ENCODE results near the gene ATP9A.
"Not testable (repeated sequence)": the region's sequence is repeated elsewhere in the genome, so short reads cannot be mapped to it uniquely, and the experiment has no call there.

Gene ATP9A

DNA sequence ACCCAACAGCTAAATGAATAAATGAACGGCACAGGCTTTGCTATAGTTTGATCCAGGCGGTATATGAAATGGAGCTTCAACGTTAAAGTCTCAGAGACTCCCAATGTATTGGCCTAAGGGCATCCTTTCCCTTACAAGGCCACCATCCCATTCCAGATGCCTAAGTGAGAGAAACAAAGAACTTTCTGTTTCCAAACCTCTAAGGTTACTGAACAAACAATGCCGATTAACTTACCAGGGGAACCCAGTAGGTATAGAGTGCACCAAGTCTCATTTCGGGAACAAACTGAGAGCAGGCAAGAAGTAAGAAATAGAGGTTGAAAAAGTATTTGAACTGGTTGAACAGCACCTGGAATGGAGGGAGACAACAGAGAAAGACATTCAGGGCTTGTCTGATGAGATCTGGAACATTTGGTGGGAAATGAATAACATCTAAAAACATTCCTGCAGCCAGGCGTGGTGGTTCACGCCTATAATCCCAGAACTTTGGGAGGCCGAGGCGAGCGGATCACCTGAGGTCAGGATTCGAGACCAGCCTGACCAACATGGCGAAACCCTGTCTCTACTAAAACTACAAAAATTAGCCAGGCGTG, 42.5 kb downstream of the ATP9A start:
- H3K27ac ChIP-seq (ENCODE audit: low read depth, low read length), result no peak overlapping the region

DNA sequence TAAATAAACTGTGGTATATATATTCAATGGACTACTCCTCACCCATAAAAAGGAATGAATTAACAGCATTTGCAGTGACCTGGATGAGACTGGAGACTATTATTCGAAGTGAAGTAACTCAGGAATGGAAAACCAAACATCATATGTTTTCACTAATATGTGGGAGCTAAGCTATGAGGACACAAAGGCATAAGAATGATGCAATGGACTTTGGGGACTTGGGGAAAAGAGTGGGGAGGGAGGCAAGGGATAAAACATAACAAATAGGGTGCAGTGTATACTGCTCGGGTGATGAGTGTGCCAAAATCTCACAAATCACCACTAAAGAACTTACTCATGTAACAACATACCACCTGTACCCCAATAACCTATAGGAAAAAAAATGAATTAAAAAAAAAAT, 45.2 kb downstream of the ATP9A start:
- H3K9ac ChIP-seq (ENCODE audit: low read length); H3K4me3 ChIP-seq (ENCODE audit: low read length); H3K4me1 ChIP-seq (ENCODE audit: control insufficient read depth, insufficient read depth, low read length); H3K36me3 ChIP-seq (ENCODE audit: control insufficient read depth, insufficient read depth, low read length); H3K27ac ChIP-seq (ENCODE audit: low read depth, low read length); H3K27me3 ChIP-seq (ENCODE audit: control insufficient read depth, insufficient read depth, low read length): not testable (repeated sequence)

More for the DNA sequence above, 42.5 kb downstream of the ATP9A start:
- no peak overlapping the region for H3K9ac ChIP-seq (ENCODE audit: low read length)
- H3K4me1 ChIP-seq (ENCODE audit: control insufficient read depth, insufficient read depth, low read length), result no peaks in the 10 kb centered on the region
- no peak overlapping the region for H3K4me3 ChIP-seq (ENCODE audit: low read length)
- no peaks in the 10 kb centered on the region for H3K27me3 ChIP-seq (ENCODE audit: control insufficient read depth, insufficient read depth, low read length)
- peaks cover 2% of the 10 kb centered on the region for H3K36me3 ChIP-seq (ENCODE audit: control insufficient read depth, insufficient read depth, low read length)

DNA sequence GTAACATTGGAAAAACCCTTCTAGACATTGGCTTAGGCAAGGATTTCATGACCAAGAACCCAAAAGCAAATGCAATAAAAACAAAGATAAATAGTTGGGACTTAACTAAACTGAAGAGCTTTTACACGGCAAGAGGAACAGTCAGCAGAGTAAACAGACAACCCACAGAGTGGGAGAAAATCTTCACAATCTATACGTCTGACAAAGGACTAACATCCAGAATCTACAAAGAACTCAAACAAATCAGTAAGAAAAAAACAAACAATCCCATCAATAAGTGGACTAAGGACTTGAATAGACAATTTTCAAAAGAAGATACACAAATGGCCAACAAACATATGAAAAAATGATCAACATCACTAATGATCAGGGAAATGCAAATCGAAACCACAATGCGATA, 45.9 kb downstream of the ATP9A start:
- H3K27ac ChIP-seq (ENCODE audit: low read depth, low read length); H3K27me3 ChIP-seq (ENCODE audit: control insufficient read depth, insufficient read depth, low read length); H3K4me3 ChIP-seq (ENCODE audit: low read length); H3K4me1 ChIP-seq (ENCODE audit: control insufficient read depth, insufficient read depth, low read length); H3K9ac ChIP-seq (ENCODE audit: low read length); H3K36me3 ChIP-seq (ENCODE audit: control insufficient read depth, insufficient read depth, low read length): not testable (repeated sequence)

DNA sequence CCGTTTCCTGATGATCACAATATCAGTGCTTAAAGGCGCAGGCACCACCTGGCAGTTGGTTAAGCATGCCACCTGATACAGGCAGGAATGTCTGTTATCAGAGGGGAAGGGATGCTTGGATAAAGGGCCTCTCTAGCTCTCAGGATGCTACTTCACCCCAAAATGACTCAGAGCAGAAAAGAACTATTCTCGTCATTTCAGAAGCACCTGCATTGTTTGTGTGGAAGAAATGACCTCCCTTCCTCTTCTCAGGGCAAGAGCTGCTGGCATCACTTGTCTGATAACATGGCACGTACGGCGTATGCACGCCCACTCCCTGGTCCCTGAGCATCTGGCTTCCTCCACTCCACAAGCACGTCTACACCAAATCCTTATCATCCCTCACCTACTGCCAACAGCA, 47.3 kb downstream of the ATP9A start:
- H3K27me3 ChIP-seq (ENCODE audit: control insufficient read depth, insufficient read depth, low read length), result no peaks in the 10 kb centered on the region
- no peak overlapping the region for H3K4me3 ChIP-seq (ENCODE audit: low read length)
- no peak overlapping the region for H3K9ac ChIP-seq (ENCODE audit: low read length)
- peaks cover 2% of the 10 kb centered on the region for H3K36me3 ChIP-seq (ENCODE audit: control insufficient read depth, insufficient read depth, low read length)
- no peaks in the 10 kb centered on the region for H3K4me1 ChIP-seq (ENCODE audit: control insufficient read depth, insufficient read depth, low read length)
- H3K27ac ChIP-seq (ENCODE audit: low read depth, low read length), result no peak overlapping the region

DNA sequence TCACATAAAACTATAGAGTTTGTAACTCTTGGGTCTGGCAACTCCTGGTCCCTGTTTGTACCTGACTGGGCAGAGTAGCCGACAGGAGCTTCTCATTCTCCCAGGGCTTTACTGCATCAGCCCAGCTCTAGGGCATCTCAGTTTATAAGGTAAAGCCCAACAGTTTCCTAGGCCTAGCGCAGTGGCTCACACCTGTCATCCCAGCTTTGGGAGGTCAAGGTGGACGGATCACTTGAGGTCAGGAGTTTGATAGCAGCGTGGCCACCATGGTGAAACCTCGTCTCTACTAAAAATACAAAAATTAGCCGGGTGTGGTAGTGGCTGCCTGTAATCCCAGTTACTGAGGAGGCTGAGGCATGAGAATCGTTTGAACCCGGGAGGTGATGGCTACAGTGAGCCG, 47.8 kb downstream of the ATP9A start:
- no peak overlapping the region for H3K9ac ChIP-seq (ENCODE audit: low read length)
- H3K27me3 ChIP-seq (ENCODE audit: control insufficient read depth, insufficient read depth, low read length), result no peaks in the 10 kb centered on the region
- no peaks in the 10 kb centered on the region for H3K4me1 ChIP-seq (ENCODE audit: control insufficient read depth, insufficient read depth, low read length)
- peaks cover 2% of the 10 kb centered on the region for H3K36me3 ChIP-seq (ENCODE audit: control insufficient read depth, insufficient read depth, low read length)
- no peak overlapping the region for H3K4me3 ChIP-seq (ENCODE audit: low read length)
- H3K27ac ChIP-seq (ENCODE audit: low read depth, low read length), result no peak overlapping the region

DNA sequence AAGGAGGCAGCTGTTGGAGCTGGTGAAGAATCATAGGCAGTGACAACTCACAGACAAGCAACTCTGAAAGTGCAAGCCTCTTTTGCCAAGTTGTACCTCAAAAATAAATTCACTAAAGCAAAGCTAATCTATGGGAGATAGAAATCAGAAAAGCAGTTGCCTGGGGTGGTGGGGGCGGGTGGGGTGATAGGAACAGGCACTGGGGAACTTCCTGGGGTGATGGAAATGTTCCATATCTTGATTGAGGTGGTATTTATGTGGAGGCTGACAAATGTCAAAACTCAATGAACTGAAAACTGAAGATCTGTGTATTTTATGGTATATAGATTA, 52.4 kb downstream of the ATP9A start:
- H3K4me3 ChIP-seq (ENCODE audit: low read length), result no peak overlapping the region
- no peak overlapping the region for H3K9ac ChIP-seq (ENCODE audit: low read length)
- H3K27ac ChIP-seq (ENCODE audit: low read depth, low read length), result no peak overlapping the region
- H3K36me3 ChIP-seq (ENCODE audit: control insufficient read depth, insufficient read depth, low read length), result no peaks in the 10 kb centered on the region
- no peaks in the 10 kb centered on the region for H3K27me3 ChIP-seq (ENCODE audit: control insufficient read depth, insufficient read depth, low read length)
- no peaks in the 10 kb centered on the region for H3K4me1 ChIP-seq (ENCODE audit: control insufficient read depth, insufficient read depth, low read length)

DNA sequence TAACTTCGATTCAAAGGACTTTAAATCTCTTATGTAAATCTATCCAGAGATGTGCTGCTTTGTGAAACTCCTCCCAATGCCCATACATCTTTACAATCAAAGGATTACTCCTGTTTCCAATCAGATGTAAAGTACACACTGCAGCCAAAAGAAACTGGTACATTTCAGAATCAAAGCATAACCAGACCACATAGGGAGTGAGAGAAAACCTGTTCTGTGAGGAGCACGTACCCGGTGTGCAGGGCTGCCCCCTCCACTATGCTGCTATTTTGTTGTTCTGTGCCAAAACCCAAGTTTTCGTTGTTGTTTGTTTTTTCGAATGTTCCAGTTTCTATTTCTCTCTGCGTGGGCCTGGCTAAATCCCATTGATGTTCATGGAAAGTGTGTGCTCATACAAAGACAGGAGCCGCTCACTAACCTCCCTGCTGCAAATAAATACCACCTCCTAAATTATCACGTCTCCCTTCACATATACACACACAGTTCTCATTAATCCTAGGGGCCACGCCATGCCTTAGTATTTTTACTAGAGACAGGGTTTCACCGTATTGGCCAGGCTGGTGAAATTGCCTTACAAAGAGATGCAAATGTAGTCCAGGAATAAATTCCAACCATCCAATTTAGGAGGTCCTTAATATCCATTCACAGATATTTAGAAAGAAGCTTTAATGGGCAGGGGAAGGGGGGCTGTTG, 52.9 kb downstream of the ATP9A start:
- Histone ChIP-seq H3K27me3 (ENCODE audit: control insufficient read depth, insufficient read depth, low read length) (no peaks in the 10 kb centered on the region), H3K9ac (ENCODE audit: low read length) (no peak overlapping the region), H3K4me1 (ENCODE audit: control insufficient read depth, insufficient read depth, low read length) (no peaks in the 10 kb centered on the region), H3K27ac (ENCODE audit: low read depth, low read length) (no peak overlapping the region), H3K4me3 (ENCODE audit: low read length) (no peak overlapping the region), H3K36me3 (ENCODE audit: control insufficient read depth, insufficient read depth, low read length) (no peaks in the 10 kb centered on the region)

DNA sequence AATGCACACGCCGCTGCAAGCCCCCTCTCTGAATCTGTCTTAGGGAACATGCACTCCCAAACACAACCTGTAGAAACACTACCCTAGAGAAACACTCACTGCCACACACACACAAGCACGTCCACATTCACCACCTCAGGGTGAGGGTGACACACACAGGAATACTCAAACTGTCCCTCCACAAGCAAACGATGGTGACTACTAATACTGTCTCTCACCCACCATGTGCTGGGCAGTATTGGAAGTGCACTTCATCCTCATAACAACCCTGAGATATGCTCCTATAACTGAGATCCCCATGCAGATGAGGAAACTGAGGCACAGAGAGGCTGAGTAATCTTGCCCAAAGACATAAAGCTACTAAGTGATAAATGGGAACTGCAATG, 55.0 kb downstream of the ATP9A start:
- no peaks in the 10 kb centered on the region for H3K36me3 ChIP-seq (ENCODE audit: control insufficient read depth, insufficient read depth, low read length)
- no peak overlapping the region for H3K9ac ChIP-seq (ENCODE audit: low read length)
- H3K4me3 ChIP-seq (ENCODE audit: low read length), result no peak overlapping the region
- no peak overlapping the region for H3K27ac ChIP-seq (ENCODE audit: low read depth, low read length)
- no peaks in the 10 kb centered on the region for H3K4me1 ChIP-seq (ENCODE audit: control insufficient read depth, insufficient read depth, low read length)
- H3K27me3 ChIP-seq (ENCODE audit: control insufficient read depth, insufficient read depth, low read length), result no peaks in the 10 kb centered on the region

DNA sequence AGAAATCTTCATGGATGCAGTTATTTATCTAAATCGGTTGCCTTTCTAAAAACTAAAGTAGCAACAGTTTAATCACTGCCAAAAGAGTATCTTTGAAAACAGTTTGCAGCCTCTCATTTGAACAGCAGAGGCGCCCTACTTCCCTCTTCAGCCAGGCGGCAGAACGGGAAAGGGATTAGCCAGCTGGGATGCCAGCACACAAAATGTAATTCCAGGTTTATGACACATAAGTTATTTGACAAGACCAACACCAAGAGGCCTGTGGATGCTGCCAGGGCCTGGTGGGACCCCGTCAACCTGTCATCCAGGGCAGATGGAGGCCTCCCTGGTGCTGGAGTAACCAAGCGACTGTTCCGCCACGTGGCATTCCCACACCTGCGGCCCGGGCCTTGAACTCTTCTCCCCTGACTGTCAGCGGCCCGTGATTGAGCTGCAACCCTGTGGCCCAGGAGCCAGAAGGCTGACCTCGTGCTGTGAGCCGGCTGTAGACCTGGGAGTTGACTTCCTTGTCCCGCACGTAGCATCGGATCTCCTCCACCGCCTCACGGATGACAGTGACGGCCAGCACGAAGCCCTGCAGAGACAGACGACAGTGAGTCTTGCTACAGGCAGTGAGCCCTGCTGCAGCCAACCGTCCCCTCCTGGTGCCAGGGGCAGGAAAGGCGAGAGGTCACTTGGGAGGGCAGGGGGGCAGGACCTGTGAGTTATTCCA, 55.5 kb downstream of the ATP9A start:
- Histone ChIP-seq H3K27me3 (ENCODE audit: control insufficient read depth, insufficient read depth, low read length) (no peaks in the 10 kb centered on the region), H3K36me3 (ENCODE audit: control insufficient read depth, insufficient read depth, low read length) (no peaks in the 10 kb centered on the region), H3K4me1 (ENCODE audit: control insufficient read depth, insufficient read depth, low read length) (no peaks in the 10 kb centered on the region), H3K4me3 (ENCODE audit: low read length) (no peak overlapping the region), H3K27ac (ENCODE audit: low read depth, low read length) (no peak overlapping the region), H3K9ac (ENCODE audit: low read length) (no peak overlapping the region)

DNA sequence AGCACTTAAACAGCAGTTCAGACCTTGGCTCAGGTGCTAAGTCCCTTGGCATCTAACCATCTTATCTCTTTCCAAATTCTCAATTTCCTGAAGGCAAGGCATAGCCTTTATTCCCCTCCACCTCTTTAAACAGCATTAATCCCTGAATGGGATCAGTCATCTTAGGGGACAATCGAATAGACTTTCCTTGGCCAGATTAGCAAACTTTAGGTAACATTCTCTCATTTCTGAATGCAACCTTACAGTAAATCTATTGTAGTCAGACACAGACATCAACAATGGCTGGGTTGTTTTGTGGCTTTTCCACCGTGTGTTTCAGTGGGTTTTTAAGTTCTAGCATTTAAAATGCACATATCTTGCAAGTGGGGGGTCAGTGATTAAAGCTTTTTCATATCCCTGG, 56.8 kb downstream of the ATP9A start:
- no peaks in the 10 kb centered on the region for H3K36me3 ChIP-seq (ENCODE audit: control insufficient read depth, insufficient read depth, low read length)
- H3K27me3 ChIP-seq (ENCODE audit: control insufficient read depth, insufficient read depth, low read length), result no peaks in the 10 kb centered on the region
- H3K4me3 ChIP-seq (ENCODE audit: low read length), result no peak overlapping the region
- H3K27ac ChIP-seq (ENCODE audit: low read depth, low read length), result no peak overlapping the region
- no peak overlapping the region for H3K9ac ChIP-seq (ENCODE audit: low read length)
- H3K4me1 ChIP-seq (ENCODE audit: control insufficient read depth, insufficient read depth, low read length), result no peaks in the 10 kb centered on the region

DNA sequence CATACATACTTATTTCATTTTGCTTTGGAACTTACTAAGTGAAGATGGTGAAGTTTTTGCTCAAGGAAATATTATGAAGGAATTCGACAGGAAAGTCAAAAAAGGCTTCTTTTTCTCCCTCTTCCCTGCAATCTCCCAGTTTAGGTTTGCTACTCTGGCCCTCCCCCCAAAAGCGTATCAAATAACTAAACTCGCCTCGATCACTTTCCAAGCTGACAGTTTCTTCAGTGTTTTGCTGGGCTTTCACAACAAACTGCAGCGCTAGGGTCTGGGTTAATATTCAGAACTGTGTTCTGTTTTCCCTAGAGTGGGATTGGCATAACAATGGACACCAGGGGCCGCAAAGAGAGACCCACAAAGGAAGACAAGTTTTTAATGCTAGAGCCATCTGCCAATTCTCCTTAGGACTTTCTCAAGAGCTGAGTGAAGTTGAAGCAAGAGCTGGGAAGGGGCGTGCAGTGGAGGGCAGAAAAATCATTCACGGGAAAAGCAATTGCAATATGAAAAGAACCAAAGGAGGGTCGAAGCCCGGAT, 57.8 kb downstream of the ATP9A start:
- Histone ChIP-seq H3K27ac (ENCODE audit: low read depth, low read length) (no peak overlapping the region), H3K36me3 (ENCODE audit: control insufficient read depth, insufficient read depth, low read length) (no peaks in the 10 kb centered on the region)

DNA sequence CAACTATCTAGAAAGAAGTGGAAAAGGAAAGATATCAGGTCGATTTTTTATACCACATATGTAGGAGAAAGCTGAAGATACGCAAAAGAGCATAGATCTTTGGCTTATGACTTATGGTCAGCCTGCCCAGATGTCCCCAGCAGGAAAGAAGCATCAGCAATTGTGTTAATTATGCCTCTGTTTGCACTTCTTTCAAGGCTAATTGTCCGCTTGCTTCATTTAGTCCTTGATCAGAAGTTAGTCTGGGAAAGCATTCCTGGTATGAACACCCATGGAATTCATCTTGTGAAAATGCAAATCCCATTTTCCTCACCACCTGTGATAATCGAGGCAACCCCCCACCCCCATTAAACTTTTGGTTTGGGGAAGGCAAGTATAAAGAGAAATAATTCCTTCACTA, 62.8 kb downstream of the ATP9A start:
- Histone ChIP-seq H3K4me1 (ENCODE audit: control insufficient read depth, insufficient read depth, low read length) (no peaks in the 10 kb centered on the region), H3K27me3 (ENCODE audit: control insufficient read depth, insufficient read depth, low read length) (no peaks in the 10 kb centered on the region), H3K4me3 (ENCODE audit: low read length) (no peak overlapping the region), H3K9ac (ENCODE audit: low read length) (no peak overlapping the region), H3K27ac (ENCODE audit: low read depth, low read length) (no peak overlapping the region), H3K36me3 (ENCODE audit: control insufficient read depth, insufficient read depth, low read length) (no peaks in the 10 kb centered on the region)

More for the DNA sequence above, 57.8 kb downstream of the ATP9A start:
- no peak overlapping the region for H3K4me3 ChIP-seq (ENCODE audit: low read length)
- H3K9ac ChIP-seq (ENCODE audit: low read length), result no peak overlapping the region
- H3K27me3 ChIP-seq (ENCODE audit: control insufficient read depth, insufficient read depth, low read length), result no peaks in the 10 kb centered on the region
- H3K4me1 ChIP-seq (ENCODE audit: control insufficient read depth, insufficient read depth, low read length), result no peaks in the 10 kb centered on the region
